GM12878 (cell line): ENCODE data around the gene FGGY. TPM values are rescaled to one million over a fixed set of nuclear protein-coding genes. Genes with fewer than 3 reads are reported as not detected.

Experiments
- ATAC-seq: fragments of 200-7000 bp; cut with Tn5 transposase; 3 replicates; pipeline ENCODE4 v1.9.1; 2020; ENCODE audit warnings: mild to moderate bottlenecking, moderate library complexity
- BruUV-seq: library from RNA; stranded (reverse); fragments of 400-500 nt; replicated peaks from 2 replicates; lab custom pipeline; 2021; lab: Mats Ljungman, UMichigan
- CTCF ChIA-PET: fragments of 300-600 bp; sonication (Branson Sonifier 250); formaldehyde crosslinking; extraction: SDS; loops from one replicate; lab custom pipeline; 2021; ENCODE audit warnings: inconsistent platforms; lab: Yijun Ruan, JAX
- POLR2A ChIA-PET: fragments of 350-600 bp; formaldehyde crosslinking; extraction: SDS; loops from one replicate; lab custom pipeline; 2021; ENCODE audit warnings: inconsistent platforms; lab: Charles Lee
- RAD21 ChIA-PET: fragments of 300-600 bp; sonication (Branson Sonifier 250); formaldehyde crosslinking; loops from one replicate; lab custom pipeline; 2023; ENCODE audit warnings: antibody characterized with exemption; ENCODE audit not compliant: unreplicated experiment; lab: Charles Lee
- SMC1A ChIA-PET: fragments of 300-600 bp; sonication (Branson Sonifier 250); formaldehyde crosslinking; loops from one replicate; lab custom pipeline; 2023; ENCODE audit not compliant: unreplicated experiment, uncharacterized antibody; lab: Charles Lee
- DNase-seq: peaks from one replicate; pipeline ENCODE4 v3.0.0-alpha.2; 2011; ENCODE audit warnings: low read depth, low spot score
- FAIRE-seq: peaks from 3 replicates; lab custom pipeline; 2011; peaks lifted over from hg19 to GRCh38; lab: Jason Lieb, UNC
- H2AFZ ChIP-seq: 2 replicates; pipeline ENCODE4 v1.6.0; 2011; ENCODE audit warnings: low read depth, low read length, control low read depth; ENCODE audit not compliant: control insufficient read depth
- H3K27ac ChIP-seq: 2 replicates; pipeline ENCODE4 v1.5.1; 2011; ENCODE audit warnings: control low read depth; ENCODE audit not compliant: control insufficient read depth, insufficient read depth
- H3K27me3 ChIP-seq, 2 experiments: replicated peaks in 1 of 2; 2 replicates each; pipeline versions ENCODE4 v1.6.0 to v1.6.1; 2011; ENCODE audit warnings: low read length in 1 of 2; ENCODE audit not compliant: control insufficient read depth in 2 of 2, insufficient read depth in 2 of 2
- H3K36me3 ChIP-seq, 2 experiments: 2 replicates each; pipeline ENCODE4 v1.5.1; 2011; ENCODE audit warnings: low read length in 1 of 2; ENCODE audit not compliant: control insufficient read depth in 2 of 2, insufficient read depth in 2 of 2
- H3K4me1 ChIP-seq: 2 replicates; pipeline ENCODE4 v1.6.1; 2011; ENCODE audit warnings: mild to moderate bottlenecking, low read length, moderate library complexity, mixed read lengths; ENCODE audit not compliant: control insufficient read depth, insufficient read depth
- H3K4me2 ChIP-seq: 2 replicates; pipeline ENCODE4 v1.6.0; 2011; ENCODE audit warnings: control low read depth; ENCODE audit not compliant: control insufficient read depth, insufficient read depth
- H3K4me3 ChIP-seq: fragments of 200-600 bp; sonication (generic); 2 replicates; pipeline ENCODE4 v1.5.1; 2016
- H3K79me2 ChIP-seq: 2 replicates; pipeline ENCODE4 v1.6.0; 2011; ENCODE audit warnings: low read length; ENCODE audit not compliant: control insufficient read depth, insufficient read depth
- H3K9ac ChIP-seq: 2 replicates; pipeline ENCODE4 v1.8.0; 2011; ENCODE audit warnings: low read length, control low read depth, mixed read lengths; ENCODE audit not compliant: control insufficient read depth, insufficient read depth
- H3K9me3 ChIP-seq: replicated peaks from 3 replicates; pipeline ENCODE4 v1.5.1; 2011; ENCODE audit warnings: mild to moderate bottlenecking, low read length; ENCODE audit not compliant: control insufficient read depth, insufficient read depth
- H4K20me1 ChIP-seq: 2 replicates; pipeline ENCODE4 v1.6.0; 2011; ENCODE audit not compliant: control insufficient read depth, insufficient read depth
- BACH1 ChIP-seq: fragments of 450-650 bp; IDR thresholded peaks from 2 replicates; pipeline ENCODE4 v1.6.1; 2017; ENCODE audit warnings: mild to moderate bottlenecking, borderline replicate concordance
- E2F8 ChIP-seq: fragments of 450-650 bp; IDR thresholded peaks from 2 replicates; pipeline ENCODE4 v1.6.1; 2018; ENCODE audit warnings: mild to moderate bottlenecking, low read depth, moderate library complexity; ENCODE audit not compliant: partially characterized antibody
- HDAC2 ChIP-seq: fragments of 200-600 bp; sonication (generic); IDR thresholded peaks from 2 replicates; pipeline ENCODE4 v1.6.1; 2017
- IKZF1 ChIP-seq: fragments of 450-650 bp; conservative IDR thresholded peaks from 2 replicates; pipeline ENCODE4 v1.6.1; 2017; ENCODE audit warnings: antibody characterized with exemption, mild to moderate bottlenecking
- IRF3 ChIP-seq: fragments of 450-650 bp; IDR thresholded peaks from 2 replicates; pipeline ENCODE4 v1.6.1; 2014; ENCODE audit warnings: mild to moderate bottlenecking
- IRF4 ChIP-seq: IDR thresholded peaks from 2 replicates; pipeline ENCODE4 v1.6.1; 2011; ENCODE audit warnings: low read depth, low read length
- NR2C2 ChIP-seq: IDR thresholded peaks from 2 replicates; pipeline ENCODE4 v1.6.1; 2011; ENCODE audit warnings: borderline replicate concordance, low read depth; ENCODE audit not compliant: control insufficient read depth, insufficient read length
- PRDM15 ChIP-seq: fragments of 450-650 bp; formaldehyde crosslinking; IDR thresholded peaks from 2 replicates; pipeline ENCODE4 v1.4.0; 2020; ENCODE audit warnings: mild to moderate bottlenecking, moderate library complexity
- RAD51 ChIP-seq: fragments of 450-650 bp; IDR thresholded peaks from 2 replicates; pipeline ENCODE4 v1.6.1; 2016; ENCODE audit warnings: moderate library complexity, mild to moderate bottlenecking, inconsistent platforms
- TCF7 ChIP-seq: IDR thresholded peaks from 2 replicates; pipeline ENCODE4 v1.6.1; 2014; ENCODE audit warnings: antibody characterized with exemption, borderline replicate concordance
- ZNF207 ChIP-seq: fragments of 450-650 bp; IDR thresholded peaks from 2 replicates; pipeline ENCODE4 v1.6.1; 2014; ENCODE audit warnings: antibody characterized with exemption, mild to moderate bottlenecking, borderline replicate concordance
- WGBS: methylation state at CpG from one replicate; pipeline ENCODE4 v1.1.6; 2016; ENCODE audit warnings: low lambda C conversion rate; ENCODE audit not compliant: insufficient replicate concordance, insufficient coverage; ENCODE audit errors: missing lambda C conversion rate; 5-methylcytosine and 5-hydroxymethylcytosine counted together
- in situ Hi-C: fragments of 300-500 bp; cut with MboI; formaldehyde crosslinking; loops from 9 replicates; pipeline ENCODE4 v1.14.3; 2018; ENCODE audit warnings: mixed read lengths
- intact Hi-C: fragments of 100-400 bp; cut with micrococcal nuclease; formaldehyde crosslinking; loops from one replicate; pipeline ENCODE4 v1.14.2; 2022; ENCODE audit not compliant: unreplicated experiment
- polyA plus RNA-seq, 11 experiments: library from polyadenylated mRNA; depleted of rRNA in 4 of 11; unstranded in 6 of 11; stranded (reverse) in 5 of 11; fragments of >200 nt; fragmentation: Nextera tagmentation in 4 of 11; fragmentation: Illumina TruSeq in 1 of 11; extraction: Ambion mirVana in 4 of 11; extraction: Trizol in 1 of 11; gene quantifications; 1 replicate in 1 of 11; 2 replicates in 10 of 11; pipeline versions ENCODE4 v1.2.1 to v1.2.3, GENCODE V29; 2011 to 2016; ENCODE audit warnings: inconsistent platforms in 2 of 11, missing spikeins in 2 of 11, low read depth in 1 of 11
- total RNA-seq, 4 experiments: library from RNA; depleted of rRNA in 3 of 4; stranded (reverse); fragments of >200 nt in 3 of 4; fragmentation: Illumina TruSeq in 1 of 4; extraction: Trizol in 1 of 4; gene quantifications; 2 replicates each; pipeline versions ENCODE4 v1.2.1 to v1.2.3, GENCODE V29; 2013 to 2021

The FGGY gene
- total and polyA plus RNA-seq, 10 of the 15 experiments (the other 5 are each of a cell fraction or from before 2014, with no cell fraction given): 6.2 to 11.9 (median 7.5) TPM

- no peak for FAIRE-seq
These were observed 255.1 kb downstream of the FGGY start for GRCh38 chr1:59552007-59552406.

GRCh38 chr1:59553371-59553770, 256.5 kb downstream of the FGGY start:
- CTCF ChIA-PET: interaction anchor here (0.9 to 2.0 kb wide), 2 partner anchors 10 to 554 kb away, joined by 3 to 6 read pairs; no protein-coding TSS in a partner anchor
- 84% methylated on average over 4 of the region's 4 CpGs for WGBS
- no peak for TF ChIP-seq PRDM15
- TF ChIP-seq E2F8: no peak
- TF ChIP-seq IRF4: no peak
- no peak for TF ChIP-seq IKZF1
- TF ChIP-seq BACH1: no peak

More at GRCh38 chr1:59552007-59552406, 255.1 kb downstream of the FGGY start:
- no peak for TF ChIP-seq HDAC2
- no peak for TF ChIP-seq ZNF207
- no peak for TF ChIP-seq IRF3
- TF ChIP-seq RAD51: no peak
- TF ChIP-seq NR2C2: no peak
- no peak for TF ChIP-seq TCF7
- H3K79me2 ChIP-seq: no peaks in the 10 kb centered on the region
- no peaks in the 10 kb centered on the region for H3K9me3 ChIP-seq
- ChIA-PET SMC1A (interaction anchor here (1.0 kb wide), 2 partner anchors 10 to 22 kb away, joined by 3 to 5 read pairs; no protein-coding TSS in a partner anchor), CTCF (interaction anchor here (0.7 to 2.0 kb wide), 2 partner anchors 8 to 142 kb away, joined by 3 to 6 read pairs; no protein-coding TSS in a partner anchor), RAD21 (no interaction called here), POLR2A (no interaction called here)
- H2AFZ ChIP-seq: no peak overlapping the region
- no peak overlapping the region for H3K27ac ChIP-seq
- no peak overlapping the region for H3K4me3 ChIP-seq
- no peaks in the 10 kb centered on the region for H3K27me3 ChIP-seq
- no TSS peak for BruUV-seq
- intact Hi-C loops (no loop called here), in situ Hi-C loops (no loop called here)
- H3K9ac ChIP-seq: no peak overlapping the region
- no peak for DNase-seq
- no peaks in the 10 kb centered on the region for H3K36me3 ChIP-seq
- WGBS: 79% methylated on average over 3 of the region's 3 CpGs
- no peak overlapping the region for H3K4me2 ChIP-seq
- no peaks in the 10 kb centered on the region for H4K20me1 ChIP-seq
- ATAC-seq: no peak
- no peaks in the 10 kb centered on the region for H3K4me1 ChIP-seq

More at GRCh38 chr1:59553371-59553770, 256.5 kb downstream of the FGGY start:
- no TSS peak for BruUV-seq
- intact Hi-C loops: no loop called here
- no peaks in the 10 kb centered on the region for H4K20me1 ChIP-seq
- H3K4me2 ChIP-seq: no peak overlapping the region
- DNase-seq (no peak), ATAC-seq (no peak), FAIRE-seq (no peak)
- no peak overlapping the region for H3K9ac ChIP-seq
- SMC1A ChIA-PET: no interaction called here
- no peaks in the 10 kb centered on the region for H3K36me3 ChIP-seq
- no peak overlapping the region for H2AFZ ChIP-seq
- H3K79me2 ChIP-seq: no peaks in the 10 kb centered on the region
- no peaks in the 10 kb centered on the region for H3K4me1 ChIP-seq
- POLR2A ChIA-PET: no interaction called here
- in situ Hi-C loops: no loop called here
- H3K9me3 ChIP-seq: peaks cover 2% of the 10 kb centered on the region; the same call in 2 of the 3 replicates
- RAD21 ChIA-PET: no interaction called here
- H3K4me3 ChIP-seq: no peak overlapping the region
- no peaks in the 10 kb centered on the region for H3K27me3 ChIP-seq
- no peak overlapping the region for H3K27ac ChIP-seq
